NCI-H2029 (cell line): ENCODE measurements around the gene ZNF443.
"Not testable (repeated sequence)": the region's sequence is repeated elsewhere in the genome, so short reads cannot be mapped to it uniquely, and the experiment has no call there.

ENCODE experiments used
- DNase-seq: peaks from one replicate; lab custom pipeline; 2025; lab: John Stamatoyannopoulos, UW

Gene ZNF443

DNA sequence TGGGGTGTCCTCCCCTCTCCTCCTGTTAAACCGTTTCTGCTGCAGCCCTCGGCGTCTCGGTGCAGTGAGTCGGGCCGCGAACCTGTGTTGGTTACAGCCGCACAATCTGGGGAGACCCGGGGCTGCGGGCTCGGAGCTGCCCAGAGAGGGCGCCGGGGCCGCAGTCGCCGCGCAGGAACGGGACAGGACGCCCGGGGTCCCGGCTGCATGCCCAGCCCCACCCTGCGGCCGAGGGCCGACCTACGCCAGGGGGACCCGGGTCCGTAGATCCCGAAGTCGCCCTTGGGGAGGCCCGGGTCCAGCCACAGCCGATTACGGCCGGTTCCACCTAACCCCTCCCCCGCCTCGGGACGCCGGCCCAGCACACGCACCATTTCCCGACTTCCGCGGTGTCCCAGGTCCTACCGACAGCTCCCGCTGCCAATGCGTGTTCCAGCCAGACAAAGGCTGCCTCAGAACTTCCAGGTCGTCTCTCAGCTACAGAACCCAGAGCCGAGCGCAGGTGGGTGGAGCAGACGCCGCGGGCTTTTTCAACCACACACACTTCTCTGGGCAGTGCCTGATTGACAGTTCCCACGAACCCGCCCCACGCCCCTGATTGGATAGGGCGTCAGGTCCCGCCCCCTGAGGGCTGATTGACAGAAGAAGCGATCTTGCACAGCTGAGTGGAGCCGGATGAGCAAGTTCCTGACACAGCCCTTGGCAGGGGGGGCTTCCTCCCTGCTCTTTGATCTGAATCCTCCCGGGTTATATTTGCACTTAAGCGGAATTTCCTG, at the start of gene ZNF443:
TSS of gene ZNF443 (minus strand) at position 481 of the 776 bp plus-strand sequence. CDS start at position 374, 107 bp downstream.
- DNase-seq, result peak; percentile 97

DNA sequence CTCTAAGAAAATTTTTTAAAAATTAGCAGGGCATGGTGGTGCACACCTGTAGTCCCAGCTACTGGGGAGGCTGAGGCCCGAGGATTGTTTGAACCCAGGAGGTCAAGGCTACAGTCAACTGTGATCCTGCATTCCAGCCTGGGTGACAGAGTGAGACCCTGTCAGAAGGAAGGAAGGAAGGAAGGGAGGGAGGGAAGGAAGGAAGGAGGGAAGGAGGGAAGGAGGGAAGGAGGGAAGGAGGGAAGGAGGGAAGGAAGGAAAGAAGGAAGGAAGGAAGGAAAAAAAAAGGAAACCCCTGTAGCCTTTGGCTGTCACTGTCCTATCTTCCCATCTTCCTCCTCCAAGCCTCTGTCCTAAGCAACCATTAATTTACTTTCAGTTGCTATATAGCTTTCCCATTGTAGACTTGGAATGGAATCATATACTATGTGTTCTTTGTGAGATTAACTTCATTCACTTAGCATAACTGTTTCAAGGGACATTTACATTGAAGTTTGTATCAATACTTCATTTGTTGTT, 45.5 kb upstream of the ZNF443 start:
- not testable (repeated sequence) for DNase-seq

DNA sequence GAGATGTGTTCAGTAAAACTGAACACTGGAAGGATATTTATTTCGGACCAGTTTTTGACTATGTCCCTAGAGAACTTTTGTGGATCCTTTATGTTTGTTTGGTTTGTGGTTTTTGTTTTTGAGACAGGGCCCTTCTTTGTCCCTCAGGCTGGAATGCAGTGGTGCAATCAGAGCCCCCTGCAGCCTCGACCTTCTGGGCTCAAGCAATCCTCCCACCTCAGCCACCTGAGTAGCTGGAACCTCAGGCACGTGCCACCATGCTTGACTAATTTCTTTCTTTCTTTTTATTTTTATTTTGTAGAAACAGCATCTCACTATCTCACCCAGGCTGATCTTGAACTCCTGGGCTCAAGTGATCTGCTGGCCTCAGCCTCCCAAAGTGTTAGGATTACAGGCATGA, 44.8 kb upstream of the ZNF443 start:
- no peak for DNase-seq

DNA sequence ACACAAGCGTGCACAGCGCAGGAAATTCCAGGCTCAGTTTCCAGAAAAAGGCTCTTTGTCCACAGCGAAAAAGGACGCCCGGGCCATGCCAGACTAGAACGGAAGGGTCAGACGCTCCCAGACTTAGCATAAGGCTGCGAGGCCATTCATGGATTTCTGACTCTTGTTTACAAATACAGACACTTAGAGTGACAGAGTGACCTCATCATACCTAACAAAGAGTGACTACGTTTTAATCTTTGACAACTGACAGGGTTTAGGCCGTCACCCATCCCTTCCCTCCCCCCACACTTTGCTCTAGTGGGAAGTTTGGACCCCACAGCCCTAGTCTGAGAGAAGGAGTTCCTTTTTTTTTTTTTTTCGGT, 44.2 kb upstream of the ZNF443 start:
- peak; percentile 14 for DNase-seq

DNA sequence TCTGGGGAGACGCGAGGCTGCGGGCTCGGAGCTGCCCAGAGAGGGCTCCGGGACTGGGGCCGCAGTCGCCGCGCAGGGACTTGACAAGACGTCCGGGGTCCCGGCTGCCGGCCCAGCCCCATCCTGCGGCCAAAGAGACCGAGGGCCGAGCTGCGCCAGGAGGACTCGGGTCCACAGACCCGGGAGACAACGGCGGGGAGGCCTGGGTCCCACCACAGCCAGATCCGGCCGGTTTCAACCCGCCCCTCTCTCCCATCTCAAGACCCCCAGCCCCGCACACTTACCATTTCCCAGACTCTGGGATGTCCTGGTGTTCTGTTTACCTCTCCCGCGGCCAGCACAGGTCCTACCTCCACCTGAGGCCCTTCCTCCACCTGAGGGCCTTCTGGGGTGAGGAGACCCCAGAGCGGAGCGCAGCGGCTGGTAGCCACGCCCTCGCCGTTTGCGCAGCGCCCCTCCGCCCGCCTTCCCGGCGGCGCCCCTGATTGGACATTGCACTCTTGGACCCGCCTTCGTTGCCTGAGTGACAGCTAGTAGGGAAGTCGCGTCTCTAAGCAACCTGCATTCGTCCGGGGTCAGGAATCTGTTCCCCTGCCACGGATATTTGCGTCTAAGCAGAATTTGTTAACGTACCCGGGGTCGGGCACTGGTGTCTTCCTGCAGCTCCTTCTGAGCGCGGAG, 43.7 kb upstream of the ZNF443 start, which contains the start of gene ZNF709:
TSS of gene ZNF709 (minus strand) at position 446 of the 681 bp plus-strand sequence. CDS start at position 287, 159 bp downstream.
- DNase-seq, result peak; percentile 61

DNA sequence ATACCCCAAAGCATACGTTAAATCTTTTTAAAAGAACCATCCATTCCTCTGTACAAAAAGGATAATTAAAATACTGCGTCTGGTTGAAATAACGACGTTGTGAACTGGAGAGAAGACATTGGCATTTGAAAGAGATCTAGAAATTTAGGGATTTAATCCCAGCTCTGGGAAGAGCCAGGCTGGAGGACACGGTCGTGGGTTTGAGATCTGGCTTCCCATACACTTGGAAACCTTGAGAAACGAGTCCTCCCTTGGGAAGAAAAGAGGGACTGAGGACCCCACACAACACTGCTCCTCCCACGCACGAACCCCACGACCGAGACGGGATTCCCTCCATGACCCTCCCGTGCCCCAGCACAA, 43.2 kb upstream of the ZNF443 start:
- DNase-seq, result no peak

DNA sequence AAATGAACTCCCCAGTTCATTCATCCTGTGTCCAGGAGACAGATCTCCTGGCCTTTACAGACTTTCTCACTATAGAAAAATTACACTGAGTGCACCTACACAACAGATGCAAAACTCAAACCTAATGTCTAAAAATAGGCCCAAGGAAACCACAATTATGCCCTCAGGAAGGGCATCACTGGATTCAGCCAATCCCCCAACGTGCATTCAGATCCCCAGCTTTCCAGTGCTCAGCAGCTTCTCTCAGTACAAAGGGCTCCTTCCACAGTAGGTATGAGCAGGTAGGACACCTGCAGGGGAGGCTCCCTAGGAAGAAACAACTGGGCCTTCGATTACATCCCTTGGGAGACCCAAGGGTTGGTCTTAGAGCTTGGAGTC, 41.7 kb upstream of the ZNF443 start:
- DNase-seq, result no peak

DNA sequence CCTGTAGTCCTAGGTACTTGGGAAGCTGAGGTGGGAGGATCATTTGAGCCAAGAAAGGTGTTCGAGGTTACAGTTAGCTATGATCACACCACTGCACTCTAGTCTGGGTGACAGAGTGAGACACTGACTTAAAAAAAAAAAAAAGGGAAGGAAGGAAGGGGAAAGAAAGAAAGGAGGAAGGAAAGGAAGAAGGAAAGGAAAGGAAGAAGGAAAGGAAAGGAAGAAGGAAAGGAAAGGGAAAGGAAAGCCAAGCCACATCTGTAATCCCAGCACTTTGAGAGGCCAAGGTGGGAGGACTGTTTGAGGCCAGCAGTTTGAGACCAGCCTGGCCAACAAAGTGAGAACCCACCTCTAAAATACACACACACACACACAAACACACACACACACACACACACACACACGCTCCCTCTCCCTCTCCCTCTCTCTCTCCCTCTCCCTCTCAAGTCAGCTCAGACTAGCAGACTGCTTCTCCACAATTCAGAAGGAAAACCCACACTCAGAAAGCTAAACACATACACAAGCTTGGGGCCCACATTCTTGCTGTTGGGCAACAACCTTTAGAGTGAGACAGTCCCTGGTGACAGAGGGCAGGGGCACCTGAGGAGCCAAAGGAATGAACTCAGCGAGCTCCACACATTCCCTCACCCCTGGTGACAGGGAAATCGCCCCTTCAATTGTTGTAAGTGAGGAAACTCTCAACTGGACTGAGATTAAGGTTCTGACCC, 41.1 kb upstream of the ZNF443 start:
- no peak for DNase-seq

DNA sequence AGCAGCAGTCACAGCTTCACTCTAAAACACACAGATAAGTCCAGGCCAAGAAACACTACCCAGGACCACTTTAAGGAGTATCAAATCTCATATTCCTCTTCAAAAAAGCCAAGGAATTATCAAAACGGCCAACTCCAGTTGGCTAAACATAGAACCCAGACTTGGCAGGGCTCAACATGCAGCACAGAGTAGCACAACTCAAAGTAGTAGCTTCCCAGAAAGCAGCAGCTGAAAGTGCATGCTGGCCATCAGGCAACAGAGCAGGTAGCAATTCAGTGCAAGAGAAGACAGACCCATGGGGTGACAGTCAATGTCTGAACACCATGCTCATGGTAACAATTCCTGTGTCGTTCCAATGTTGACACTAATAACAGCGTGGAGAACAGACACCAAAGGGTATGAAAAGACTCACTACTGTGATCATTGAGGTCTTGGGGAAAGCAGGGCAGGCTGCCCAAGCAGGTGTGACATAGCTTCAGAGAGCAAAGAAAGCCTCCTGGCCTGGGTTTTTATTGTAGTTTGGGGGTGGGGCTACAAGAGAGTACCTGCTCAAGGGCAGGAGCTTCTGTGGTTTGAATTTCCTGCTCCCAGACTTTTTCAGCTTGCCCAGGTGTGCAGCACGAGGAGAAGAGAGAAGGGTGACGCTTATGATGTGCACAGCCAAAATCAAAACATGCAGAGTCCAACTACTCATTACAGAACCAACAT, 37.6 kb upstream of the ZNF443 start:
- DNase-seq, result peak; percentile 10

DNA sequence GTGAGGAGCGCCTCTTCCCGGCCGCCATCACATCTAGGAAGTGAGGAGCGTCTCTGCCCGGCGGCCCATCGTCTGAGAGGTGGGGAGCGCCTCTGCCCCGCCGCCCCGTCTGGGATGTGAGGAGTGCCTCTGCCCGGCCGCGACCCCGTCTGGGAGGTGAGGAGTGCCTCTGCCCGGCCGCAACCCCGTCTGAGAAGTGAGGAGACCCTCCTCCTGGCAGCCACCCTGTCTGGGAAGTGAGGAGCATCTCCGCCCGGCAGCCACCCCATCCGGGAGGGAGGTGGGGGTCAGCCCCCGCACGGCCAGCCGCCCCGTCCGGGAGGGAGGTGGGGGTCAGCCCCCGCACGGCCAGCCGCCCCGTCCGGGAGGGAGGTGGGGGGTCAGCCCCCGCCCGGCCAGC, 26.8 kb upstream of the ZNF443 start:
- not testable (repeated sequence) for DNase-seq

DNA sequence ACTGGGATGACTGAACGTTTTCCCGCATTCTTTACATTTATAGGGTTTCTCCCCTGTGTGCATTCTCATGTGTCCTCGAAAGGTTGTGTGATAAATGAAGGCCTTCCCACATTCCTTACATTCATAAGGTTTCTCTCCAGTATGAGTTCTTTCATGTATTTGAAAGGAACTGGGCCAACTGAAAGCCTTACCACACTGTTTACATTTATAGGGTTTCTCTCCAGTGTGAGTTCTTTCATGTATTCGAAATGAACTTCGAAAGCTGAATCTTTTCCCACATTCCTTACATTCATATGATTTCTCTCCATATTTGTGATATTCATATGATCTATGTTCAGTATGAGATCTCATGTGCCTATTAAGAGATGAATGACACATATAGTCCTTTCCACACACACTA, 24.4 kb upstream of the ZNF443 start:
- no peak for DNase-seq

DNA sequence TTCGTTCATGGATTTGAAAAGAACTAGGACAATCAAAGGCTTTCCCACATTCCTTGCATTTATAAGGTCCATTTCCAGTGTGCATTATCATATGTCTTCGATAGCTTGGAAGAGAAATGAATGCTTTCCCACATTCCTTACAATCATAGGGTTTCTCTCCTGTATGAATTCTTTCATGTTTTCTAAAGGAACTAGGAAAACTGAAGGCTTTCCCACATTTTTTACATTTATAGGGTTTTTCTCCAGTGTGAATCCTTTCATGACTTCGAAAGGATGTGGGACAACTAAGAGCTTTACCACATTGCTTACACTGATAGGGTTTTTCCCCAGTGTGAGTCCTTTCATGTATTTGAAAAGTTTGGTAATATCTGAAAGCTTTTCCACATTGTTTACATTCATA, 23.9 kb upstream of the ZNF443 start:
- no peak for DNase-seq

DNA sequence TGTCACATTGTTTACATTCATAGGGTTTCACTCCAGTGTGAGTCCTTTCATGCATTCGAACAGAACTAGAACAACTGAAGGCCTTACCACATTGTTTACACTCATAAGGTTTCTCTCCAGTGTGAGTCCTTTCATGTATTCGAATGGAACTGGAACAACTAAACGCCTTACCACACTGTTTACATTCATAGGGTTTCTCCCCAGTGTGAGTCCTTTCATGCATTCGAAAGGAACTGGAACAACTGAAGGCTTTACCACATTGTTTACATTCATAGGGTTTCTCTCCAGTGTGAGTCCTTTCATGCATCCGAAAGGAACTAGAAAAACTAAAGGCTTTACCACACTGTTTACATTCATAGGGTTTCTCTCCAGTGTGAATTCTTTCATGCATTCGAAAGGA, 23.3 kb upstream of the ZNF443 start:
- not testable (repeated sequence) for DNase-seq

DNA sequence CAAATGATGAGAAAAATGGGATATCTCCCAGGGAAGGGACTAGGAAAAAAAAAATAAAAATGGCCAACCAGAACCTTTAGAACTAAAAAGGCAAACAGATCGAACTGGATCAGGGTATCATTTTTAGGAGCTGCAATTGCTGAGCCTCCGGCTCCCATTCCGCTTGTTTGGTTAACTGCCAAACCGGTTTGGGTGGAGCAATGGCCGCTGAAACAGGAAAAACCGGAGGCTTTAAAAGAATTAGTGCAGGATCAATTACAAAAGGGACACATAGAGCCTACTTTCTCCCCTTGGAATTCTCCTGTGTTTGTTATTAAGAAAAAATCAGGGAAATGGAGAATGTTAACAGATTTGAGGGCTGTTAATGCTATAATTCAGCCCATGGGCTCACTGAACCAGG, 12.7 kb upstream of the ZNF443 start:
- no peak for DNase-seq

DNA sequence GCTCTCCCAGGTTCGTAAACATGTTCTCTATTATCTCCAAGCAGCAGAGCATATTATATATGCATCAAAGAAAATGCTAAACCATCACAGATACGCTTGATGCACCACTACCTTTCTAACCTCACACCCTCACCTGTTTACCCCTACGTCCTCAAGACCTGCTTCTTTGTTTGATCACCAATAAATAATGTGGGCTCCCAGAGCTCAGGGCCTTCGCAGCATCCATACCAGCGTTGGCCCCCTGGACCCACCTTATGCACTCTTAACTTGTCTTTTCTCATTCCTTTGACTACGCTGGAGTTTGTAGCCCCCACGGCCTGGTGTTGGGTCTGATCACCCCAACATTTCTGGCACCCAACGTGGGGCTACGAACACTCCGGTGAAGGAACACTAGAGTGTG, 10.0 kb upstream of the ZNF443 start:
- DNase-seq, result no peak

DNA sequence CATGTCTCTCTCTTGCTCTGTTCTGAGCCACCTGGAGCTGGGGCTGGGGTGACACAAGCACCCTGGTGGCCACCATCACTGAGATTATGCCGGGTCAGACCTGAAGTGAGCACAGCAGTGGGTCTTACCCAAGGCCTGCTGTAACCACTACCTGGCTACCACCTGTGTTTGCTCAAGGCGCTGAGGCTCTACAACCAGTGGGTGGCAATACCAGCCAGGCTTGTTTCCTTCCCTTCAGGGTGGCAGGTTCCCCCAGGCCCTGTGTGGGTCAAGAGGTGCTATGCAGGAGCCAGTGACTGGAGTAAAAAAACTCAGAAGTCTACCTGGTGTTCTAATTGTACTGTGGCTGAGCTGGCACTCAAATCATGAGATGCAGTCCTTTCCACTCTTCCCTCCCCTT, 8.0 kb upstream of the ZNF443 start:
- DNase-seq, result no peak

DNA sequence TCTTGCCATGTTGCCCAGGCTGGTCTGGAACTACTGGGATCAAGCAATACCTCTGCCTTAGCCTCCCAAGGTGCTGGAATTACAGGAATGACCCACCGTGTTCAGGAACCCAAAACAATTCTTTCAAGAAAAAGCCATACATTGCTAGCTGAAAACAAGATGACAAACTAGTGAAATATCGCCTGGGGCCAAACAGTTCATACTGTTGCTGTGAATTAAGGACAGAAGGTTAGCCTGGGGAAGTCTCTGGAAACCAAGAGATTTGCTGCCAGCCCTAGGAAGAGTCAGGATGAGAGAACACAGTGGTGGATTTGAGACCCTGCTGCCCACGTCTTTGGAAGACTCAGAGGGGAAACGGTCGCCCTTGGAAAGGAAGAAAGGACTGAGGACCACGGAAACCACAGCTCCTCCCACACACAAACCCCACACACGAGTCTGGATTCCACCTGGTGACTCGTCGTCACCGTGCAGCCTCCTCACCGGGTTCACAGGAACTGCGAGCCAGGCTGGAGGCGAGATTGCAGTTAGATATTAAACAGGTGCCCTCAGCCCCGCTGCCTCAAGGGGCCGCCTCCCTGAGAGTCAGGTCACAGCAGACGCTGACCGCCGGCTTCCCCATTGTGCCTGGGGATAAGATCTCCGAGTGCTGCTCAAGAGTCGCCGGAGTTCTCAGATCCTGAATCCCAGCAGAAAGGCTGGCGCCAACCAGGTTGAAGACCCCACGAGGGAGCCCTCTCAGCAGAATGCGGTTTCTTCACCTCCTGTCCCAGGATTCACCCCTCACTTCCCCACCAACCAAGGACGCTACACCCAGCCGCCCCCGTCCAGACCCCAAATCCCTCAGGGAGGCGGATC, 908 bp downstream of the ZNF443 start:
- not testable (repeated sequence) for DNase-seq

DNA sequence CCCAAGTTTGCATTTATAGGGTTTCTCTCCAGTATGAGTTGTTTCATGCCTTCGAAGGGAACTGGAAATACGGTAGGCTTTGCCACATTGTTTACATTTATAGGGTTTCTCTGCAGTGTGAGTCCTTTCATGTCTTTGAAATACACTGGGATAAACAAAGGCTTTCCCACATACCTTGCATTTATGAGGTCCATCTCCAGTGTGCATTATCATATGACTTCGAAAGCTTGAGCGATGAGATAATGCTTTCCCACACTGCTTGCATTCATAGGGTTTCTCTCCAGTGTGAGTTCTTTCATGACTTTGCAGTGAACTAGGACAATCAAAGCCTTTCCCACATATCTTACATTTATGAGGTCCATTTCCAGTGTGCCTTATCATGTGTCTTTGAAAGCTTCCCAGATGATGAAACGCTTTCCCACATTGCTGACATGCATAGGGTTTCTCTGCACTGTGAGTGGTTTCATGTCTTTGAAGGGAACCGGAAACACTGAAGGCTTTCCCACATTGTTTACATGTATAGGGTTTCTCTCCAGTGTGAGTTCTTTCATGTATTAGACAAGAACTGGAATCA, 10.0 kb downstream of the ZNF443 start:
- not testable (repeated sequence) for DNase-seq

DNA sequence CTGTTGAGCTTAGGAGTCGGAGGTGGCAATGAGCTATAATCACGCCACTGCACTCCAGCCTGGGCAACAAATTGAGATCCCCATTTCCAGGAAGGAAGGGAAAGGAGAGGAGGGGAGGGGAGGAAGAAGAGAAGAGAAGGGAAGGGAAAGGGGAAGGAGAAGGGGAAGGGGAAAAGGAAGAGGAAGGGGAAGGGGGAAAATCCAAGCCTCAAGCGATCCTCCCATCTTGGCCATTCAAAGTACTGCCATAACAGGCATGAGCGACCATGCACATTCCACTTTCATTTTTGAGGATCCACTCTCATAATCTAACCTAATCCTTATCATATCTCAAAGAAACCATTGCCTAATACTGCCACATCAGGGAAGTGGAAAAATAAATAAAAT, 14.9 kb downstream of the ZNF443 start:
- DNase-seq, result no peak

DNA sequence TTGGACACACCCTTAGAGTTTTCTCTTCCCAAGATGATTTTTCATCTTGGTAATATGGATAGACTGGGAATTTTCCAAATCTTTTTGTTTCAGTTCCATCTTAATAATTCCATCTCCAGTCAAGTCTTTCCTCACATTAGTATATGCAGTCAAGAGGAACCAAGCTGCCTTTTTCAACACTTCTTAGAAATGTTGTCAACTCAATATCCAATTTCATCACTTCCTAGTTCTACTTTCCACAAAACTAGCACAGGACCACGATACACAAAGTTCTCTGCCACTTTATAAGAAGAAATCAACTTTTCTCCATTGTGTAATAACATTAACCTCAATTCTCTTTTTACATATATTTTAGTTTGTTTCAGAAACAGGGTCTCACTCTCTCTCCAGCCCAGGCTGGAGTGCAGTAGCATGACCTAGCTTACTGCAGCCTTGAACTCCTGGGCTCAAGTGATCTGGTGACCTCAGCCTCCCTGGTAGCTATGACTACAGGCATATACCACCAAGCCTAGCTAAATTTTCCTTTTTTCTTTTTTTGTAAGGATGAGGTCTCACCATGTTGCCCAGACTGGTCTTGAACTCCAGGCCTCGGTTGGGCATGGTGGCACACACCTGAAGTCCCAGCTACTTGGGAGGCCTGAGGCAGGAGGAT, 15.5 kb downstream of the ZNF443 start:
- DNase-seq, result no peak
